Right lobe of liver (tissue), 6 donors: Measurements from ENCODE around the gene FOXR1. TPM values are rescaled to one million over a fixed set of nuclear protein-coding genes. Genes with fewer than 3 reads are reported as not detected.
A peak's percentile ranks its signal among the peaks of the same experiment; 100 is the strongest.

Experiments used
- ATAC-seq, 4 donors: fragments of 200-7000 bp; cut with Tn5 transposase; one replicate each; pipeline ENCODE4 v1.9.1; 2020; ENCODE audit warnings: mild to moderate bottlenecking in 4 of 4, moderate library complexity in 4 of 4
- DNase-seq, 3 donors: peaks; one replicate each; pipeline ENCODE4 v3.0.0-alpha.2; 2020
- H3K27ac ChIP-seq, 3 donors: fragments of 200-600 bp; one replicate each; pipeline ENCODE4 v1.8.0; 2022
- H3K27me3 ChIP-seq, 2 donors: fragments of 200-600 bp; one replicate each; pipeline ENCODE4 v1.8.0; 2022
- H3K36me3 ChIP-seq, 4 donors: fragments of 200-600 bp; sonication (generic) in 1 of 4; one replicate each; pipeline versions ENCODE4 v1.5.1 to v1.8.0; 2017 to 2022; ENCODE audit warnings: control low read depth in 1 of 4
- H3K4me1 ChIP-seq, 4 donors: fragments of 200-600 bp; sonication (generic) in 1 of 4; one replicate each; pipeline versions ENCODE4 v1.5.1 to v1.8.0; 2017 to 2022; ENCODE audit warnings: control low read depth in 1 of 4
- H3K4me3 ChIP-seq, 3 donors: fragments of 200-600 bp; one replicate each; pipeline ENCODE4 v1.8.0; 2022
- H3K9me3 ChIP-seq, 4 donors: fragments of 200-600 bp; sonication (generic) in 1 of 4; one replicate each; pipeline versions ENCODE4 v1.5.1 to v1.8.0; 2017 to 2022; ENCODE audit warnings: control low read depth in 1 of 4
- CTCF ChIP-seq, 4 donors: fragments of 200-600 bp in 3 of 4; fragments of 450-650 bp in 1 of 4; IDR thresholded peaks; one replicate each; pipeline versions ENCODE4 v1.5.1 to v1.8.0; 2016 to 2022; ENCODE audit warnings: antibody characterized with exemption in 4 of 4, mild to moderate bottlenecking in 2 of 4
- POLR2A ChIP-seq: fragments of 450-650 bp; IDR thresholded peaks from one replicate; pipeline ENCODE4 v1.6.1; 2017; ENCODE audit warnings: antibody characterized with exemption, mild to moderate bottlenecking
- WGBS: methylation state at CpG from one replicate; pipeline ENCODE4 v1.1.6; 2018; ENCODE audit warnings: low coverage, low lambda C conversion rate; ENCODE audit not compliant: insufficient coverage; ENCODE audit errors: missing lambda C conversion rate; 5-methylcytosine and 5-hydroxymethylcytosine counted together
- intact Hi-C, 2 donors: fragments of 100-400 bp; cut with DNase I; formaldehyde crosslinking; loops; one replicate each; pipeline versions ENCODE4 v1.11.2 to v1.14.1; 2022
- long read RNA-seq: library from polyadenylated mRNA; unstranded; transcript quantifications from one replicate; pipeline ENCODE4 v2.0.0, GENCODE V29; 2019
- total RNA-seq, 6 experiments: library from RNA; depleted of rRNA in 2 of 6; stranded (reverse); fragments of >200 nt in 2 of 6; fragmentation: NEBNext Ultra II Directional in 3 of 6; extraction: Animal tissue kit (Norgen Biotek cat#: 25700) in 3 of 6; gene quantifications; one replicate each; pipeline versions ENCODE4 v1.1.0 to v1.2.4, GENCODE V29; 2016 to 2023
- donor health status: DM: no; HTN: yes; CAD: no.
- donor health status: DM: no; HTN: no; CAD: no.
- donor health status: DM: no; HTN: no; CAD: no.
- donor health status: DM: no; HTN: yes; CAD: no.
- donor health status: DM: no; HTN: yes; CAD: no.

The FOXR1 gene, protein sequence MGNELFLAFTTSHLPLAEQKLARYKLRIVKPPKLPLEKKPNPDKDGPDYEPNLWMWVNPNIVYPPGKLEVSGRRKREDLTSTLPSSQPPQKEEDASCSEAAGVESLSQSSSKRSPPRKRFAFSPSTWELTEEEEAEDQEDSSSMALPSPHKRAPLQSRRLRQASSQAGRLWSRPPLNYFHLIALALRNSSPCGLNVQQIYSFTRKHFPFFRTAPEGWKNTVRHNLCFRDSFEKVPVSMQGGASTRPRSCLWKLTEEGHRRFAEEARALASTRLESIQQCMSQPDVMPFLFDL
- not detected for total RNA-seq
- long read RNA-seq, result 0 reads

GRCh38 chr11:118971646-118972045, at the start of gene FOXR1:
Gene FOXR1, plus strand, starts transcription at chr11:118971761. Its CDS starts 171 bp downstream, at chr11:118971932.
- Histone ChIP-seq H3K4me1 (no peaks in the 10 kb centered on the region), H3K36me3 (no peaks in the 10 kb centered on the region), H3K4me3 (no peak within 1 kb of the TSS), H3K9me3 (no peaks in the 10 kb centered on the region), H3K27me3 (no peaks in the 10 kb centered on the region), H3K27ac (no peak within 1 kb of the TSS)
- DNase-seq, result no peak
- intact Hi-C loops, result no loop called here
- WGBS, result 32% methylated on average over 8 of the region's 33 CpGs
- peak in 1 of 4 donors; percentile 21 for ATAC-seq
- TF ChIP-seq CTCF (IDR thresholded peaks at IDR 0.05) (no peak), POLR2A (no peak)

- DNase-seq, result peak; percentile 88 to 95 (median 95)
- Histone ChIP-seq H3K4me1 (peaks cover 2 to 66% (median 35%) of the 10 kb centered on the region in 4 donors), H3K4me3 (peak overlapping the region; percentile 78 to 86 (median 79)), H3K9me3 (no peaks in the 10 kb centered on the region), H3K36me3 (no peaks in the 10 kb centered on the region), H3K27me3 (no peaks in the 10 kb centered on the region), H3K27ac (peak overlapping the region; percentile 74 to 87 (median 86))
- TF ChIP-seq POLR2A (peak; percentile 76), CTCF (IDR thresholded peaks at IDR 0.05) (no peak)
- 0% methylated on average over 2 of the region's 20 CpGs for WGBS
- peak; percentile 49 to 65 (median 52) for ATAC-seq
- intact Hi-C loops, result no loop called here
These were observed 49.4 kb upstream of the FOXR1 start for GRCh38 chr11:118921929-118922744.

DNA sequence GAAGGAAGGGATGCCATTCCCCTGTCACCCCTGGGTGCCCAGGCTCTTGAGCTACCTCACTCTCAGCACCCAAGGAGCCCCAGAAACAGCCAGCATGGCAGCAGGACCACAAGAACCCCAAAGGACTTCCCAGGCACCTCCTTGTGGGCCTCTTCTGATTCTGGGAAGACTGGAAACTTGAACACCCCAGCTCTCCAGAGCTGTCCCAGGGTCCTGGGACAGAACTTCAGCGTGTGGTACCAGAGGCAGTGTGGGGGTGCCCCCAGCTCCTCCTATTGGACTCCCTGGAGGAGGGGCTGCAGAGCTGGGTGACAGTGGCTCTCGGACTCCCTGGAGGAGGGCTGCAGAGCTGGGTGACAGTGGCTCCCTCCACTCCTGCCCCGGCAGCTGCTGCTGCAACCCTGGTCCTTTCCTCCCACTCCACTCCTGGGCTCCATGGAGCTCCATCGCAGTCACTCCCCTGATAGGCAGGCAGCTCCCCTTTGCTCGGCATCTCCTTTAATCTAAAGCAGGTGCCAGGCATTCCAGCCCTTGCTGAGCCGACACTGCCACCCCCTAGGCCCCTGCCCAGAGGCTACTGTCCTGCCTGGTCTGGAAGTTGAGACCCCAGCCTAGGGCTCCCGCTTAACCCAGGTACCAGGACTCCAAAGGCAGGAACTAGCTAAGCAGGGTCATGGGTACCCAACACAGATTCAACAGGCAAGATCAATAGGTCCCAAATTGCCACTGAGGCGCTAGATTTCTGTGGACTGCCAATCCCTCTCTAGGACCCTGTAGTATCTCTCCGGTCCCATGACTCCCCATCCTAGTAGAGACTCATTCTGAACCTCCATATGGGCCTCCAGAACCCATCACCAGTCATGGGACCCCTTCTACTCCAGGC, 48.6 kb upstream of the FOXR1 start:
- intact Hi-C loops, result no loop called here
- Histone ChIP-seq H3K27me3 (no peaks in the 10 kb centered on the region), H3K27ac (peak overlapping the region; percentile 85 to 90 (median 86)), H3K4me3 (peak overlapping the region; percentile 78 to 86 (median 79)), H3K9me3 (no peaks in the 10 kb centered on the region), H3K4me1 (peaks cover 2 to 58% (median 29%) of the 10 kb centered on the region in 4 donors), H3K36me3 (no peaks in the 10 kb centered on the region)
- TF ChIP-seq POLR2A (no peak), CTCF (IDR thresholded peaks at IDR 0.05) (no peak)
- ATAC-seq, result no peak
- WGBS, result 49% methylated on average over 2 of the region's 9 CpGs
- peak in 2 of 3 donors; percentile 22 to 52 for DNase-seq
